Tibial nerve (tissue), 4 donors: Measurements from ENCODE around the gene CCNDBP1.

Source experiments
- CTCF ChIP-seq, 5 experiments: fragments of 200-600 bp in 3 of 5; fragments of 450-650 bp in 2 of 5; sonication (generic) in 3 of 5; IDR thresholded peaks; one replicate each; pipeline ENCODE4 v1.5.1; 2016 to 2019; ENCODE audit warnings: antibody characterized with exemption in 5 of 5, mild to moderate bottlenecking in 3 of 5, moderate library complexity in 2 of 5
- EP300 ChIP-seq, 2 donors: sonication (generic); formaldehyde crosslinking; IDR thresholded peaks; one replicate each; pipeline ENCODE4 v1.6.1; 2017; ENCODE audit warnings: antibody characterized with exemption in 2 of 2, mild to moderate bottlenecking in 1 of 2
- POLR2A ChIP-seq, 2 donors: fragments of 450-650 bp; IDR thresholded peaks; one replicate each; pipeline ENCODE4 v1.6.1; 2017; ENCODE audit warnings: antibody characterized with exemption in 2 of 2, mild to moderate bottlenecking in 2 of 2, moderate library complexity in 2 of 2

GRCh38 chr15:43194795-43195194 is 9.6 kb downstream of the CCNDBP1 start:
- TF ChIP-seq CTCF (IDR thresholded peaks at IDR 0.05) (no peak), EP300 (IDR thresholded peaks at IDR 0.05) (no peak), POLR2A (IDR thresholded peaks at IDR 0.05) (no peak)
